HG03045 (cell line): ENCODE results near the gene PPP3CA.

ENCODE experiments used
- ATAC-seq: cut with Tn5 transposase; IDR thresholded peaks from one replicate; pipeline ENCODE4 v1.9.1; 2021; ENCODE audit warnings: mild to moderate bottlenecking, moderate library complexity; ENCODE audit not compliant: unreplicated experiment

PPP3CA gene

GRCh38 chr4:101289306-101289705, 58.0 kb downstream of the PPP3CA start:
- no peak for ATAC-seq

GRCh38 chr4:101288365-101289145, 58.8 kb downstream of the PPP3CA start:
- no peak for ATAC-seq

- no peak for ATAC-seq
These were observed 60.0 kb downstream of the PPP3CA start for GRCh38 chr4:101287324-101287723.

- no peak for ATAC-seq
These were observed 60.7 kb downstream of the PPP3CA start for GRCh38 chr4:101286663-101287062.

GRCh38 chr4:101285985-101286384, 61.3 kb downstream of the PPP3CA start:
- no peak for ATAC-seq

- ATAC-seq: no peak
These were observed 62.8 kb downstream of the PPP3CA start for GRCh38 chr4:101284546-101284945.

- no peak for ATAC-seq
These were observed 63.9 kb downstream of the PPP3CA start for GRCh38 chr4:101283434-101283833.

GRCh38 chr4:101282076-101282844, 65.1 kb downstream of the PPP3CA start:
- ATAC-seq: peak; percentile 69

- ATAC-seq: no peak
These were observed 66.3 kb downstream of the PPP3CA start for GRCh38 chr4:101280866-101281600.

GRCh38 chr4:101279377-101279871, 67.9 kb downstream of the PPP3CA start:
- peak; percentile 71 for ATAC-seq

- no peak for ATAC-seq
These were observed 69.7 kb downstream of the PPP3CA start for GRCh38 chr4:101277671-101278070.

GRCh38 chr4:101276661-101277060, 70.7 kb downstream of the PPP3CA start:
- no peak for ATAC-seq

GRCh38 chr4:101274888-101275752, 72.2 kb downstream of the PPP3CA start:
- ATAC-seq: no peak

GRCh38 chr4:101271516-101271915, 75.8 kb downstream of the PPP3CA start:
- ATAC-seq: no peak

- no peak for ATAC-seq
These were observed 77.6 kb downstream of the PPP3CA start for GRCh38 chr4:101269682-101270081.

- ATAC-seq: no peak
These were observed 81.5 kb downstream of the PPP3CA start for GRCh38 chr4:101265816-101266172.

- ATAC-seq: no peak
These were observed 82.1 kb downstream of the PPP3CA start for GRCh38 chr4:101264993-101265815.

- ATAC-seq: no peak
These were observed 82.8 kb downstream of the PPP3CA start for GRCh38 chr4:101264512-101264911.

- ATAC-seq: peak; percentile 45
These were observed 84.6 kb downstream of the PPP3CA start for GRCh38 chr4:101262683-101263082.

- ATAC-seq: peak; percentile 90
These were observed 87.5 kb downstream of the PPP3CA start for GRCh38 chr4:101259876-101260275.
